Measurements from ENCODE around the gene NRAP. TPM values are rescaled to one million over a fixed set of nuclear protein-coding genes. Genes with fewer than 3 reads are reported as not detected.

NRAP gene
- total RNA-seq, 1 experiment from 2014 or later: not detected

DNA sequence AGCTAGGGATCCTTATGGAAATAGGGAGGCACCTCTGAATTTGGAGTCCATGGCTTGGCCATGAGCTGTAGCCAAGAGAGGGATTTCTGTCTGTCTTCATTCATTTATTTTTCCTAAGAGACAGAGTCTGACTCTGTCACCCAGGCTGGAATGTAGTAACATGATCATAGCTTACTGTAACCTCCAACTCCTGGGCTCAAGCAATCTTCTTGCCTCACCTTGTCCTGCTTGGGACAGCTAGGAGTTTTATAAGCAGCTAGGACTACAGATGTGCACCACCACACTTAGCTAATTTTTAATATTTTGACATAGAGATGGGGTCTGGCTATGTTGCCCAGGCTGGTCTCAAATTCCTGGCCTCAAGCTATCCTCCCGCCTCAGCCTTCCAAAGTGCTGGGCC lies 119.4 kb downstream of the NRAP start:
- Histone ChIP-seq H3K4me1 (ENCODE audit: low read length) (no peaks in the 10 kb centered on the region), H3K9me2 (replicated peaks; ENCODE audit: insufficient read depth, low read length) (no peaks in the 10 kb centered on the region), H2AFZ (ENCODE audit: low read length) (no peak overlapping the region), H3K36me3 (ENCODE audit: insufficient read depth, low read length) (no peaks in the 10 kb centered on the region), H3K27ac (ENCODE audit: low read length) (no peak overlapping the region), H3K79me2 (ENCODE audit: low read length) (no peaks in the 10 kb centered on the region), H3K9ac (ENCODE audit: low read length) (no peak overlapping the region), H4K20me1 (ENCODE audit: insufficient read depth, low read depth, low read length) (no peaks in the 10 kb centered on the region), H3K9me3 (ENCODE audit: low read length) (no peaks in the 10 kb centered on the region), H3K4me2 (ENCODE audit: low read depth, low read length, poor library complexity, severe bottlenecking) (no peak overlapping the region), H3K4me3 (ENCODE audit: low read length) (no peak overlapping the region), H3K27me3 (ENCODE audit: low read length) (no peaks in the 10 kb centered on the region)
- DNase-seq: no peak

DNA sequence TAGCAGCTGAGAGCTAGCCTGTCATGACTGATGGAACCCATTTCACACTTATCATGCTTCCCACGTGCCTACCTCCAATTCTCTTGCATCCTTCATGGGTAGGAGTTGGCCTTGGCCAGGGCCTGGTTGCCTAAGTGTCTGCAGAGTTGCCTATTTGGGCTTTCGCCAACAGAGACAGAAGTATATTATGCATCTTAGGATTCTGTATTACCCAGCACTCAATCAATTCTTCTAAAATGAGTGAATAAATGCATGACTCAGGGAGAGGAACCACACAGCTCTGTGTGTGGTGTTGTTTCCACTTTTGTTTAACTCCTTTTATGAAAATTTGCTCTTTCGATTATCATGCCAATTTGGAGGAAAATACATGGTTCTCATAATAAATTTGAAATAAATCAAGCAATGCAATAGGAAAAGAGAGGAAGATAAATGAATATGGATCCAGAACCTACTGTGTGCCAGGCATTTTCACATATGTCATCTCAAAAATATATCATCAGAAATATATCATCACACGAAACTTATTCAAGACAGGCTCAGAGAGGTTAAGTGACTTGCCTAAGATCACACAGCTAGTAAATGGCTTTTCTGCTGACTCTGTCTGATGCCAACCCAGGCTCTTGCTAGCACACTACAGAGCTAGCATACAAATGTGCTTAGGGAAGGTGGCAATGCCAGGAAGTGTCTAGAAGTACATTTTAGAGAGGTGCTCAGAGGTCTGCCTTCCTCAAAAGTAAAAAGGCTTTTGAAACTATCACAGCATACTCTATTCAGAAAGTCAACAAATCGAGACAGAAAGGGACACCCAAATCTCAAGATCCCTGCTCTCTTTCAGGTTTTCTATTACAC lies 120.5 kb downstream of the NRAP start:
- no peaks in the 10 kb centered on the region for H3K79me2 ChIP-seq (ENCODE audit: low read length)
- no peaks in the 10 kb centered on the region for H3K36me3 ChIP-seq (ENCODE audit: insufficient read depth, low read length)
- H3K4me1 ChIP-seq (ENCODE audit: low read length): no peaks in the 10 kb centered on the region
- H3K9ac ChIP-seq (ENCODE audit: low read length): no peak overlapping the region
- no peak overlapping the region for H3K4me2 ChIP-seq (ENCODE audit: low read depth, low read length, poor library complexity, severe bottlenecking)
- H3K27me3 ChIP-seq (ENCODE audit: low read length): no peaks in the 10 kb centered on the region
- H2AFZ ChIP-seq (ENCODE audit: low read length): no peak overlapping the region
- H3K9me2 ChIP-seq (replicated peaks; ENCODE audit: insufficient read depth, low read length): no peaks in the 10 kb centered on the region
- no peaks in the 10 kb centered on the region for H4K20me1 ChIP-seq (ENCODE audit: insufficient read depth, low read depth, low read length)
- no peak overlapping the region for H3K4me3 ChIP-seq (ENCODE audit: low read length)
- no peaks in the 10 kb centered on the region for H3K9me3 ChIP-seq (ENCODE audit: low read length)
- DNase-seq: no peak
- no peak overlapping the region for H3K27ac ChIP-seq (ENCODE audit: low read length)

DNA sequence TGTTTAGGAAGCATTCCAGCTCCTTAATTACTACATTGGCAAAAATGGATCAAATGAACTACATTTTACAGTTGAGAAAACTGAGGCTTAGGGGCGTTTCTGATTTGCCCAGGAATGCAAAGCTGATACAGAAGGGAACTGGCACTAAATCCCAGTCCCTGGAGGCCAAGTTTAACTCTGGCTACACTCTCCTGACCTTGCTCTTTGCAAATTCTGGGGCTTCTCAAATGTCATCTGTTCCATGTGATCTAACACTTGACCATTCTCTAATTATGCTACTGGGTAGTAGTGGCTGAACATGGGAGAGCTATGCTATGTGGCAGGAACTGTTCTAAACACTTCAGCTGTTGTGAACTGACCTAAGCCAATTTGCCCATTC lies 122.3 kb downstream of the NRAP start:
- no peak overlapping the region for H3K4me3 ChIP-seq (ENCODE audit: low read length)
- no peak overlapping the region for H2AFZ ChIP-seq (ENCODE audit: low read length)
- H3K36me3 ChIP-seq (ENCODE audit: insufficient read depth, low read length): no peaks in the 10 kb centered on the region
- H3K79me2 ChIP-seq (ENCODE audit: low read length): no peaks in the 10 kb centered on the region
- H3K9me2 ChIP-seq (replicated peaks; ENCODE audit: insufficient read depth, low read length): no peaks in the 10 kb centered on the region
- no peaks in the 10 kb centered on the region for H3K9me3 ChIP-seq (ENCODE audit: low read length)
- H3K27ac ChIP-seq (ENCODE audit: low read length): no peak overlapping the region
- no peaks in the 10 kb centered on the region for H4K20me1 ChIP-seq (ENCODE audit: insufficient read depth, low read depth, low read length)
- DNase-seq: no peak
- no peak overlapping the region for H3K9ac ChIP-seq (ENCODE audit: low read length)
- H3K4me1 ChIP-seq (ENCODE audit: low read length): no peaks in the 10 kb centered on the region
- H3K4me2 ChIP-seq (ENCODE audit: low read depth, low read length, poor library complexity, severe bottlenecking): no peak overlapping the region
- no peaks in the 10 kb centered on the region for H3K27me3 ChIP-seq (ENCODE audit: low read length)

DNA sequence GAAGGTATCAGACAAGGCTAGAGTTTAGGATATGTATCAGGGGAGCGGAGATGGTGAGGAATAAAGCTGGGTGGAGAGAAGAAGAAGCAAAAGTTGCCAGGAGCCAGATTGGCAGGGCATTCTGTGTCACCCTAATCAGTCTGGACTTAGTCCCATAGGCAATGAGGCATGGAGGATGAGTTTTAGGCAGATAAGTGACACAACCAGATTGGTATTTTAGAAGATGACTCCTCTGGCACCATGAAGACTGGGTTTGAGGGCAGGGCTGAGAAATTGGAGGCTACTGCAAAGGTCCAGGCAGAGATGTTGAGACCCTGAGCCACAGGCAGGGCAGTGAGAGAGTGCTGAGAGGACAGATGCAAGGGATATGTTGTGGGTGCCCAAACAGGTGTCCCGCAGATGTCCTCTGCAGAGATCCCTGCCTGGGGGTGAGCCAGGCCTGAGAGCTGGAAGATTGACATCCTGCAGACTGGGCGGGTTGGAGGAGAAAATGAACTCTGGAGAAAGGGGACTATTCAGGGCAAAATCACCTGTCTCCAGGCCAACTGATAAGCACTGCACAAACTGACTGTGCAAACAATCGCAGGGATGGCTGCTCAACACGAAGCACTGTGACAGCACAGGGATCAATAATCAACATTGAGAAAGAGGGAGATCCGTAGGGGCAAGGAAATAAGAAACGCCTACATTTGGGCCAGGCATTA lies 122.8 kb downstream of the NRAP start:
- no peaks in the 10 kb centered on the region for H3K4me1 ChIP-seq (ENCODE audit: low read length)
- no peaks in the 10 kb centered on the region for H3K36me3 ChIP-seq (ENCODE audit: insufficient read depth, low read length)
- no peaks in the 10 kb centered on the region for H3K27me3 ChIP-seq (ENCODE audit: low read length)
- H3K9ac ChIP-seq (ENCODE audit: low read length): no peak overlapping the region
- no peak for DNase-seq
- H3K27ac ChIP-seq (ENCODE audit: low read length): no peak overlapping the region
- no peak overlapping the region for H3K4me2 ChIP-seq (ENCODE audit: low read depth, low read length, poor library complexity, severe bottlenecking)
- H3K9me2 ChIP-seq (replicated peaks; ENCODE audit: insufficient read depth, low read length): no peaks in the 10 kb centered on the region
- H4K20me1 ChIP-seq (ENCODE audit: insufficient read depth, low read depth, low read length): no peaks in the 10 kb centered on the region
- H3K79me2 ChIP-seq (ENCODE audit: low read length): no peaks in the 10 kb centered on the region
- H2AFZ ChIP-seq (ENCODE audit: low read length): no peak overlapping the region
- no peaks in the 10 kb centered on the region for H3K9me3 ChIP-seq (ENCODE audit: low read length)
- H3K4me3 ChIP-seq (ENCODE audit: low read length): no peak overlapping the region

DNA sequence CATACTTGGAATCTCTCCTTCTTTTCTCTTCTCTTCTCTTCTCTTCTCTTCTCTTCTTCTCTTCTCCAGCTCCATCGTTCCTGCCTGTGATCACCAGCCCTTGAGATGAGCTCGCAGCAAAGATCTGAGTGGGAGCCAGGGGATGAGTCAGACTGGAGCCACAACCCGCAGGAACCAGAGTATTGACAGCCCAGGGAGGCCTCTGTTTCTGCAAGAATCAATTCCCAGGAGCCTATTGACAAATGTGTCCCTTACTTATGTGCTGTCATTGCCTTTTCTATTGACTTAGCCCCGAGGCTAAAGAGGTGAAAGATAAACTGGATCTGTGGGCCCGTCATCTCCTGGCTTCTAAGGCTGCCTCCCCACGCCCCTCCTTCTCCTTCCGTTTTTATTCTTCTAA lies 124.1 kb downstream of the NRAP start:
- H4K20me1 ChIP-seq (ENCODE audit: insufficient read depth, low read depth, low read length): no peaks in the 10 kb centered on the region
- no peak overlapping the region for H2AFZ ChIP-seq (ENCODE audit: low read length)
- H3K9ac ChIP-seq (ENCODE audit: low read length): no peak overlapping the region
- H3K4me1 ChIP-seq (ENCODE audit: low read length): no peaks in the 10 kb centered on the region
- H3K4me3 ChIP-seq (ENCODE audit: low read length): no peak overlapping the region
- no peaks in the 10 kb centered on the region for H3K36me3 ChIP-seq (ENCODE audit: insufficient read depth, low read length)
- H3K27me3 ChIP-seq (ENCODE audit: low read length): no peaks in the 10 kb centered on the region
- no peak for DNase-seq
- no peaks in the 10 kb centered on the region for H3K79me2 ChIP-seq (ENCODE audit: low read length)
- H3K4me2 ChIP-seq (ENCODE audit: low read depth, low read length, poor library complexity, severe bottlenecking): no peak overlapping the region
- H3K9me3 ChIP-seq (ENCODE audit: low read length): no peaks in the 10 kb centered on the region
- H3K9me2 ChIP-seq (replicated peaks; ENCODE audit: insufficient read depth, low read length): no peaks in the 10 kb centered on the region
- no peak overlapping the region for H3K27ac ChIP-seq (ENCODE audit: low read length)

Other genes starting within 250 kb of the NRAP start
- gene HABP2, start 111.0 kb downstream of the NRAP start, total RNA-seq (2014; rRNA removed; shearing (Covaris generic); ENCODE audit: low replicate concordance): not detected in 2 replicates
- gene CASP7, start 15.9 kb upstream of the NRAP start, total RNA-seq (2014; rRNA removed; shearing (Covaris generic); ENCODE audit: low replicate concordance): 9.9 and 15.3 TPM in 2 replicates
- gene PLEKHS1, start 87.6 kb upstream of the NRAP start, total RNA-seq (2014; rRNA removed; shearing (Covaris generic); ENCODE audit: low replicate concordance): not detected in 2 replicates
- 5.7 and 11.4 TPM in 2 replicates for gene DCLRE1A, start 190.0 kb upstream of the NRAP start, total RNA-seq (2014; rRNA removed; shearing (Covaris generic); ENCODE audit: low replicate concordance)
- gene NHLRC2, start 190.6 kb upstream of the NRAP start, total RNA-seq (2014; rRNA removed; shearing (Covaris generic); ENCODE audit: low replicate concordance): 14.7 and 21.9 TPM in 2 replicates